RPMI7951 (cell line): Measurements from ENCODE around the gene STARD10. TPM values are rescaled to one million over a fixed set of nuclear protein-coding genes. Genes with fewer than 3 reads are reported as not detected.
A peak's percentile ranks its signal among the peaks of the same experiment; 100 is the strongest.

Source experiments
- DNase-seq: peaks from one replicate; pipeline ENCODE4 v3.0.0-alpha.2; 2012; ENCODE audit warnings: low read depth
- total RNA-seq: library from RNA; depleted of rRNA; stranded (reverse); fragments of >200 nt; shearing (Covaris generic); gene quantifications from 2 replicates; pipeline ENCODE4 v1.2.3, GENCODE V29; 2014

Gene STARD10
- total RNA-seq, 1 experiment from 2014 or later = 24.8 TPM

DNA sequence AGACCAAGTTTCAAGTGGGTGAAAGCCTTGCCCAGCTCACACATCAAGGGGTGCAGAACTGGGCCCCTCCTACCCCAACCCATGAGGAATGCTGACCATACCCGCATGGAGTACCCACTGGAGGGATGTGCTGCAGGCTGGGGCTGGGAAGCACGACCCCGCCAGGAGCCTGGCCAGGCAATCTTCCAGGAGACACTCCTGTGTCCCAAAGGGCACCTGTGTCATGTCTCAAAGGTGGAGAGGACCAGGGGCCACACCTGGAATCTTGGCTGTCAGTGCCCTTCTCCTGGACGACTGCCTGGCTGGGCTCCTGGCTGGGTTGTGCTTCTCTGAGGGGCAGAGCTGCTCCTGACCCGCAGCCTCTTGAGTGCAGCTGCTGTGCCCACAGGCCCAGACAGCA is 48.3 kb downstream of the STARD10 start:
- DNase-seq = no peak

DNA sequence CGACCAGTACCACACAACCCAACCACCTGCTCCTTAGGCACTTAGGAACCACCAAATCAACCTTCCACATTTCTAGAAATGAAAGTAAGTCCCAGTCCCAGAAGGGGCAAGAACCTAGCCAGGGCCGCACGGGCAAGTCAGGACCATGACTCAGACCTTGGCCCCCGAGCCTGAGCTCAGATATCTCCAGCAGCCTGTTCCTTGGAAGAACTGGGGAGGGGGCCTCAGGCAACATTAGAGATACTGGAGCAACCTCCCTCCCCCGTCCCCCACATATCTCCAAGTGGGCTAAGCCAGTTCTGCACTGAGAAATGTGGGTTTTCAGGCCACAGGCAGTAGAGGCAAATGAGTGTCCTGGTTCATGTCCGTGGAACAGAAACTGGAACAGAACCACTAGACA is 49.4 kb downstream of the STARD10 start:
- no peak for DNase-seq

DNA sequence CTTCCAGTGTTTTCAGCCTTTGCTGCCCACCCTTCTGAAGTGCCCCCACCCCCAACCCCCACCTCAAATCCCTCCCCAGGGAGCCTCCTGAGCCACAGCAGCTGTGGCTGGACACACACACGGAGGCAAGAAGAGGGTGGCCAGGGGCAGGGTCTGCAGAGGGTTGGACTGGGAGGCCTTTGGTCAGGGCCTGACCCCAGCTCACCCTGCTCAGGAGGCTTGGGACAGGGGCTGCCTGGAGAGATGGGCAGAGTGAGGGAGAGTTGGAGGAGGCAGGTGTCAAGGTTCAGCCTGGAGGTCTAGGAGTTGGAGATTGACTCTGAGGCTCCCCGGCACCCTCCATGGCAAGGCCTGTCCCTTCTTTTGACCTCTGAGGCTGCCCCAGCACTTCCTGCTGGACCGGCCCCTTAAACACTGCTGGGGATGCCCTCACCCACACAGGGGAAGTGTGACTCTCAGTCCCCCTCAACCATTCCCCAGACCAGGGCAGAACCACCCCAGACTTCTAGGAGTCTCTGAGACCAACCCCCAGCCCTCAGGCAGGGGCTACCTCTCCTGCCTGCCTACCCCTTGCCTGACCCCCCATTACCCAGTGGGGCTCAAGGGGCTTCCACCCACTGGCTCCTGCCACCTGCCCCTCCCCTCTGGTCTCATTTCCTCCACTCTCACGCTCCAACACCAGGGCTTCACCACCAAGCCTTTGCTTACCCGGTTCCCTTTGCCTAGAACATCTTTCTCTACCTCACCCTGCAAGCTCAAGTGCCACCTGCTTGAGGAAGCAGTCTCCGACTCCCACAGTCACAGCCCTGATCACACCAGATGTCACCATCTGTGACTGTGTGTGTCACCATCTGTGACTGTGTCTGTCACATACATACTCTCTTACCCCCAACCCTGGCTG is 50.3 kb downstream of the STARD10 start:
- DNase-seq = no peak

DNA sequence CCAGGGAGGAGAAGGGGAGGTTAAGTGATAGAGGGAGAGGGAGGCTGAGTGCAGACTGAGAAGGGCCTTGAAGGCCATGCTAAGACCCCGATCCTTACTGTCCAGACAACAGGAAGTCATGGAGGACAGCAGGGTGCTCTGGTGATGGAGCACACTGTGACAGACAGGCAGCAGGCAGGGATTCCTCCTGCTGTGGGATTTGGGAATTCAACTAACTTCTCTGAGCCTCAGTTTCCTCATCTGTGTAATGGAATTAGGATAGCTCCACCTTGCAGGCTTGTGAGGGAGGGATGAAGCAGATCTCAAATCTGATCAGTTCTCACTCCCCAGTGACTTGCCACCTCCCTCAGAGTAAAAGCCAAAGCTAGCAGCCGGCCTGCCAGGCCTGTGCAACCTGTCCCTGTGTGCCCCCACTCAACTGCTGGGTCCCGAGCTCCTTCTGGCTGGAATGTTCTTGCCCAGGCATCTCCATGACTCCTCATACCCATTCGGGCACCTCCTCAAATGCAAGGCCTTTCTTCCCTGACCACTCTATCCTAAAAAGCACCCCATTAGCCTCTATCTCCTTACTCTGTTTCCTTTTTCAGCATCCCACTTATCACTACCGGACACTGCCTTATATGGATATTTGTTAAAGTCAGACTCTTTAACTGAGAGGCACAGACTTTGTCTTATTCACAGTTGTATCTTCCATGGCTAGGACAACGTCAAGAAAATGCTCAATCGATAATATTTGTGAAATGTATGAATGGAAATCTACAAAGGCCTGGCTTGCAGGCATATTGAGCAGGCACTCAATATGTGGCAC is 51.1 kb downstream of the STARD10 start:
- no peak for DNase-seq

DNA sequence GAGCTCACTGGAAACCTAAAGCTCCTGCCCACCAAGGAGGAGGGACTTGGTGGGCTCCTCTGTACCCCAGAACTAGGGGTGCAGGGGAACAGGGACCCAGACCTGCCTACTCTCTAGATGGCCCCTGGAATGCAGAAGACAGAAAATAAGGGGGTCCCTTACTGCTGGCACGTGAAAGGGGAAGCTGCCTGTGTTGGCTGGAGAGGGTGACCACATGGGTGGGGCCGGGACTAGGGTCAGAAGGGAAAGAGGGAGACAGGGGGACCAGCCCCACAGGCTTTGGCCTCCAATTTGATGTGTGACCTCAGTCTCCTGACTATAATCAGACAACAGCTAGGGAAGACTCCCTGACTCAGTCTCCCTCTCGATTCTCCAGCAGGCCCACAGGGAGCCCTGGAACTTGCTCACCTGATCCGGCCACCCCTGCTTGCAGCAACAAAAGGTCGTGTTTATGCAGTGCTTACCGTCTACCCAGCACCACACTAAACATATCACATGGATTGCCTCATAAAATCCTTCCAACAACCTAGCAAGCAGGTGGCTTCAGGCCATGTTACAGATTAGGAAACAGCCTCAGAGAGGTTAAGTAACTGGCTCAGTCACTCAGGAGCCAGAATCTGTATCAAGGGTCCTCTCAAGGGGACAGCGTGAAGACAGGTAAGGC is 51.9 kb downstream of the STARD10 start:
- no peak for DNase-seq

DNA sequence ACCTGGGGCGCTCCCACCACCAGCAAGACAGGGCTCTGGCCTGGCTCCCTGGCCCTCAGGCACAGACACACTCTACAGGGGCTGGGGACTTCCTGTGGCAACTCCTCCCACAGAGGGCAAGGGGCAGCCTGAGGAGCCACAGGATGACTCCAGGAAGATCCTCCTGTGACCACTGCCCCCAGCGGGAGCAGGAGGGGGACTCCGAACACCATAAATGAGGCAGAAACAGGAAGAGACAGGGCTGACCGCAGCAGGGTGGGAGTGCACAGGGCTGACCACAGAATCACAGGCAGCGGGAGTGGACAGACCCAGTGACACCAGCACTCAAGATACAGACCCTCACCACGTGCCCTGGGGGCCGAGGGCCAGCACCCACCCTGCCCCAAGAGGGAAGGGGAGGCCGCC is 52.4 kb downstream of the STARD10 start:
- DNase-seq = no peak

DNA sequence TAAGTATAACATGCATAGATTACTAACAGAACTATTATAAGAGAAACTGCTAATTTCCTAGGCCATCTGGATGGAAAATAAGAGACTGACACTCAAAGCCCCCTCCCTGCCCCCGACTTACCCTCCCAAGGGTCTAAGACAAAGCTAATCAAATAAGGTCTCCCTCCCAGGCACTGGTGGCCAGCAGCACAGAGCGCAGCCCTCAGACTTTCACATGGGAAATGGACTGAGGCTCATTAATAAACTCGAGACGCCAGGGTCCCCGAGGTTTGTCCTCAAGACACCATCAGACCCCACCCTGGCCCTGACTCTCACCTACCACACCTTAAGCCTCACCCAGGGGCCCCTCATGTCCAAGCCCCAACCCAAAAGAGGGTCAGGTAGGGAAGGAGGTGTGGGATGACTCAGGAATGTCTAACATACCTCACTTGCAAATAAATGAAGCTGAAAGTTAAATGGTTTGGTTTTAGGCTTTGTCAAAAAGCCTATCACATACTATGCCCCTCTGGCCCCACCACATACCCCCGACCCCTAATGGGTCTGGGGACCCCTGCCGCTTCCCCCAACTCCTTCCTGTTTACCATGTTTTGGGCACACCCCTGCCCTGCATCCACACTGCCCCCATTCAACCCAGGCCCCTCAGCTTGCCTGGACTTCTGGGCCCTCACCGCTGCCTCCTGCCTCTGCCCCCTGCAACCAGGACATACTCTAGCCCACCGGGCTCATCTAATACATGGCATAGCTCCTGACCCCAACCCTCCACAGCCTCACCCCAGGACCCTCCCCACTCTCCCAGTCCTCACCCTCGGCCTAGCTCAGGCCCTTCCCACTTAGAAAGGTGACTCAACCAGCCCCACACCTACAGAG is 53.1 kb downstream of the STARD10 start:
- DNase-seq = no peak

DNA sequence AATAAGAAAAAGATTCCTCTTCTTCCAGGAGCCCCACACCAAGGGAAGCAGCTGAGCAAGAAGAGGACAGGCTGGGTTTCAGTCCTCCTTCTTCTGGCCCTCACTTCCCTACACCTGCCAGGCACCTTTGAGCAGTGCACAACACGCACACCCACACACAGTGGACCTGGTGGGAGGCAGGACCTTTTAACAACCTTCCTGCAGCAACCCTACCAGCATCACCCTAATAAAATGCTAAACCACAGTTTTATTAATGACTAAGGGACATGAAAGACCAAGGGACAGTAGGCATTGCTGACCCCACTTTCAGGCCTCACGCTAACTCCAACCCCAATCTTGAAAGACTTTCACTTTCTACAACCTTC is 53.8 kb downstream of the STARD10 start:
- no peak for DNase-seq

DNA sequence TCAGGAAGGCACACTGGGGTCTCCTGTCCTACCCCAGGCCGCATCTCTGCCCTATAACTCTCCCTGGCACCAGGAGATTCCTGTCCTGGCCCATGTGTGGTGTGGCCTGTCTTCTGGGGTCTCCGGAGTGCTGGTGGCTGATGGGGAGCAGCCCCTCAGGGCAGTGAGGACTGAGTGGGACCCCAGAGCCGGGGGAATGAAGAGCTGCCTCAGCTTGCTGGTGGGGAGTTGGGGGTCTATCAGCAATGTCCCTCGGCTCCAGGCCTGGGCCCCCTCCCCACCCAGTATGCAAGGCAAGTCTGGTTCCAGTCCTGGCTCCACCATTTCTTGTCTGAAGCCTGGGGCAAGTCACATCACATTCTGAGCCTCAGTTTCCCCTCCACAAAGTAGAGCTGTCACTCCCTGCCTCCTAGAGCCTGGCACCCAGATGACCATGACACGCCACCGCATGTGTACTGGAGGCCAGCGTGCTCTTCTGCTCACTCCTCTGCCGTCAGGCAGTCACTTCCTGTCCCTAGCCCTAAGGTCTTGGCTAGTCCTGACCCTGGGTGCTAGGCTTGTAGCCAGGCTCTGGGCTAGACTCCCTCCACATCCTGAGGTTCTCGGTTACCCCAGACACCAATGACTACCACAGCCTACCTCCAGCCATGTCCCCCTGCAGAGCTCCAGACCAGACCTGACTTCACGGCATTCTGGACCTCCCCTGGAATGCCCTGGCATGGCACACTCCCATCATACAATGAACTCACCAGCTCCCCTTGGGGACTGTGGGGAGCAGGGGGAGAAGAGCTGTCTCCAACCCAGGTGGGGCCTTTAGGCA is 54.4 kb downstream of the STARD10 start:
- DNase-seq = no peak

DNA sequence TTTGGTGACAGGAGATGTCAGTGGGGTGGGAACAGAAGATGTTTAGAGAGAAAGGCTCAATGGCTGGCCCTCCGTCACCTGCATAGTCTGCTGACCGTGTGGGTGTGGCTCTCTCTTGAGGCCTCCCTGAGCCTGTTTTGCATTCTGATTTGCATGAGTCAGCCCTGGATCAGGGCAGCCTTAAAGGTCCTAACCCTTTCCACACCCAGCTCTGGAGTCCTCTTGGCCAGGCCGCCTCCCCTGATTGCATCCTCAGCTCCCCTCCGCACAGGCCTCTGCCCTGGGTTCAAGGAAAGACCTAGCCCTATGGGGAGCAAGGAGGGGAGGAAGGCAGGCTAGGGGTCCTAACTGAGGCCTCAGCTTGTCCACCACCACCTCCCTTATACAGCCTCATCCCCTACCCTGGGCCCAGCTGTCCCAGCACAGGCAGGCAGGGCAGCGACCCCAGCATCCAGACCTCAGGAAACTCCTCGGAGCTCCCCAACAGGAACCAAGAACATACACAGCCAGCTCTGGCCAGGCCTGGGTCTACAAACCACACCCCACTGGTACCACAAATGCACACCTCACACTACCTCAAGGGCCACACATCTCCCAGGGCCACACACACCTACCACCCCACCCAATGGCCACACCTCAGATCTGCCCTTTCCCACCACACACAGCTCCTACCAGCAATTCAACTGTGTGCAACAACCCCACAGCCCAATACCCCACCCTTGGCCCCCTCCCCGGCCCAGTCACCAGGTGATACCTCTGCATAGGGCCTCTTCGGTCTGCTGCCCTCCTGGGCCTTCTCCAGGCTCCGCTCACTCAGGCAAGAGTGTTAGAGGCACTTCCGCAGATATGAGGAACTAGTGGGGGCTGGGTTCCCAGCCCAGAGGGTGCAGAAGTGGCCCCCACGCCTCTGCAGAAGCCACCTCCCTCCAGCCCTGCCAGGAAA is 55.4 kb downstream of the STARD10 start:
- peak; percentile 19 for DNase-seq

DNA sequence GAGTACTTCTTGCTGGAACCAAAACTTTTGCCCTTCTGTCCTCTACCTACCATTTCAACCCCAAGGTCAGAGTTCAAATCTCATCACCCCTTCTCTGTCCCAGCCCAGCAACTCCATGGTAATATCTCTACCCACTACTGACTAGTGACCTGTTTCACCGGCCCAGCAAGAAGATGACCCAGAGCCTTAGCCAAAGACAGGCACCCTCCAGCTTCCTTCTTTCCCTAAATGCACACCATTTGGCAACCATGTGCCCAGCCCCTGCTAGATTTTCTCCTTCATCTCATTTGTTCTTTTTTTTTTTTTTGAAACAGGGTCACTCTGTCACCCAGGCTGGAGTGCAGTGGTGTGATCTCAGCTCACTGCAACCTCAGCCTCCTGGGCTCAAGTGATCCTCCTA is 56.5 kb downstream of the STARD10 start:
- DNase-seq = no peak

DNA sequence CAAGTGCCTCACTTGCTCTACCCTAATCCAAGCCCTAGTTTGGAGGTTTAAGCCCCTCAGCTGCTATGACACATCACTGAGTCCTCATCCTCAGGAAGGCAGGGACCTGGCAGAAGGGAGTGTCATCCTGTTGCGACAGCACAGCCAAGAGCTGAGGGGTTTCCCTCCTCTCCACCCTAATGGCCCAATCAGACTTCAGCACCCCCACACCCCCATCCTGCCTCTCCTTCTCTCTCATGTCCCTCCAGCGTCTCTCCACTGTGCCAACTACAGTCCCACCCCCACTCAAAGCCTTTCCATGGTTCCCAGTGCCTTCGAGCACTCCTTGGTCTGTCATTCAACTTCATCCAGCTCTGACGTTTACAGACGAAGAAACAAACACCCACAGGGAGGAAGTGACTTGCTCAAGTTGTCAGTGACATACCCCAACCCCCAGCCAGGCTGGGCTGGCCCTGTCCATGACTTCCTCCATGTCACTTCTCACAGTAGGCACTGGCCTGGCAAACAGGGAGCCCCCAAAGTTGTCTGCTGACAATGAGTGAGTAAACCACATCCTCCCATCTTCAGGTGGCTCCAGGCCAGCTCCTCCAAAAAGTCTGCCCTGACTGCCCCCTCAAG is 57.3 kb downstream of the STARD10 start:
- DNase-seq = peak; percentile 77

DNA sequence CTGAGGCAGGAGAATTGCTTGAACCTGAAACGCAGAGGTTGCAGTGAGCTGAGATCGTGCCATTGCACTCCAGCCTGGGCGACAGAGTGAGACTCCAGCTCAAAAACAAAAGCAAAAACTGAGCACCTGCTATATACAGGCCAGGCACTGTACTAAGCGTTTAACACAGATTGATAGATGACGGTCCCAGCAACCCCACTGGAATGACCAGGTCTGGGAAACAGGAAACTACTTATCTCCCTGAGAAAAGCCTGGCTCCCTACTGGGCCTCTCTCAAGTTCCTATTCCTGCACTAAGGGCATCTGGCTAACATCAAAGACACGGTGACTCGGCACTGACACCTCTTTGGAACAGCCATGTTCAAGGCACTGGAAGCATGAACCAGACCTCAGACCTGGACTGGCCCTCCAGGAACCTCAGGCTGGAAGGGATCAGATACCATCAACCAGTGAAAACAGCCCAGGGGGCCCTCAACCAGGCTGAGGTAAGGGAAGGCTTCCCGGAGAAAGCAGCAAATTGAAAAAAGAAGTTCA is 58.3 kb downstream of the STARD10 start:
- peak; percentile 82 for DNase-seq

DNA sequence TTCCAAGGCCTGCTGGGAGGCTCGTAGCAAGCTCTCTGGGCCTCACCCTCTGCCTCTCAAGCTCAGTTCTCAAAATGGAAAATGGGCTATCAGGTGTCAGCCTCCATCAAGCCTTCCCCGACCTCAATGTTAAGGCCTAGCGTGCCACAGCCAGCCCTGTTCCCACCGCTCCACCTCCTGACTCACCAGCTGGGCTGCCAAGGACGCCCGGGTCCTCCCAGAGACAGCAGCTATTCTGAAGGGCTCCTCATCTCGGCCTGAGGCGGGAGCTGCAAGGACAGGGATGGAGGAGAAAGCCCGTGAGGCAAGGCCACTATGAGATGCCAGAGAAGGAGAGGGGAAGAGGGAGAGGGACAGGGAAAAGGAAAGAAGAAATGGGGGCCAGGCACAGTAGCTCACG is 61.5 kb downstream of the STARD10 start:
- DNase-seq = no peak

DNA sequence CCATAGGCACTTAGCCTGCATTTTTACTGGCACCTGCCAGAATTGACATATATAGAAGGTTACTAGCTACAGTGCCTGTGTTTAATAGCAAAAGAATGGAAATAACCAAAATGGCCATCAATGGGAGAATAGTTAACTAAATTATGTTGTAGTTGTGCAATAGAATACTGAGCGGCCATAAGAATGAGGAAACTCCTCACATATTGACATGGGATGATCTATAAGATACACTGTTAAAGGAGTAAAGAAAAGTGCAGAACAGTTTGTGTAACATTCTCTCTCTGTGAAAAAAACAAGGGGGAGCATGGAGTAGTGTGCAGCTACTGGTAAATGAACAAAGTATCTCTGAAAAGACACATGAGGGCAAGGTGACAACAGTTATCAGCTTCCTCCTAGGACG is 63.1 kb downstream of the STARD10 start:
- no peak for DNase-seq

DNA sequence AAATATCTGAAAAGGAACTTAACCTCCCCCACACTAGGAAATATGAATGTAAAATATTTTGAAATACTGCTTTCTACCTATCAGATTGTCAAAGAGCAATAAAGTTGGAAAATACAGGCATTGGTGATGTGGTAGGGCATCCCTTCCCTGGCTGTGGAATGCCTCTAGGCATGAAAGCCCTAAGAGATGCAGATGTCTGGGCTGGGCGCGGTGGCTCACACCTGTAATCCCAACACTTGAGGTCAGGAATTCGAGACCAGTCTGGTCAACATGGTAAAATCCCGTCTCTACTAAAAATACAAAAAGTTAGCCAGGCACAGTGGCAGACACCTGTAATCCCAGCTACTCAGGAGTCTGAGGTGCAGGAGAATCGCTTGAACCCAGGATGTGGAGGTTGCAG is 63.6 kb downstream of the STARD10 start:
- DNase-seq = no peak

DNA sequence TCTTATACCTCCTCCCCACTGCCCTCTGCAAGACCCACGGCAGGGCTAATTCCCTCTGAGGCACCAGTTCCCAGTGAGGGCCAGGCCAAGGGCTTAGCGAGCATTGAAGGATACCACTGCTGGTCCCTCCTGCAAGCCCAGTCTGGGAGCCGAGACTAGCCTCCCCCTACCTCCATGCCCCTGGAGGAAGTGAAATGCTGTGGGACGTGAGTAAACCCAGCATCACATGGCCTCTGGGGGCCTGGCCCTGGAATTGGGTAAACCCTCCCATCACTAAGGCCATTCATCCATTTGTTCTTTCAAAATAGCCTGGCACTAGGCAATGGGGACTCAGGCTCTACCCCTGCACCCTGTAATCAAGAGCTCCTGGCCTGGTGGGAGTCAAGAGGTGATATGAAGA is 66.3 kb downstream of the STARD10 start:
- no peak for DNase-seq

DNA sequence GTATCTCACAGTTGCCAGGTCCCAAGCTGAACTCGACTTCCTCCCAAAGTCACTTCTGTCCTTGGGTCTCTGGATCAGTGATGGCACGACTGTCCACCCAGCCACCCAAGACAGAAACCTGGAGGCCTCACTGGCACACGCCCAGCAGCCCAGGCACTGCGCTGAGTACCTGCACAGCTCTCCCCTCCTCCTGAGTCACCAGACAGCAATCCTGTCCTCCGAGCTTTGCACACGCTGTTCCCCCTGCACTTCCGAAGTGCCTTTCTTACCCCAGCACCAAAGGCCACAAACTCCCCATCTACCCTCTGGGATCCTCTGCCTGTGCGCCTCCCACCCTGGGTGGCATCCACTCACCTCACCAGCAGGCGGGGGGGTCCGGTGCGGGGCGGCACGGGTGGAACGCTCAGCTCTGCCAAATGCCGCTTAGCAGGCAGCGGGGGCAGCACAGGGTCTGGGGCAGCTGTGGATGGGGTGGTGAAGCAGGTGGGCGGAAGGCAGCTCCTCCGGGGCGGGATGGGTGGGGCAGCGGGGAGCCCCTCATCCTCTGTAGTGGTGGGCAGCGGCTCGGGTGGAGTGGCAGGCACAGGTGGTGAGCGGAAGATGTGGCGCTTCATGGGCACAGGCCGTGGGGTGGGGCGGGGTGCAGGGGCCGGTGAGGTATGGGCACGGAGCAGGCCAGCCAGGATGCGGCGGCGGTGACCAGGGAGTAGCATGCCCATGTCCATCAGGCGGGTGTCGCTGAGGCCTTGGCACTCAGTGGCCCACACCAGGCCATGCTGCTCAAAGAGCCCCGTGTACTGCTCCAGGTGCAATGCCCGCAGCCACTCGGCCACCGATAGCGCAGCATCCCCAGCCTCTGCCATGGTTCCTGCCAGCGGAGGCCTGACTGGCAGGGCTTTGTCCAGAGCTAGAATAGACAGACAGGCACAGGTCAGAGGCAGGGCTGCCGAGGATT is 67.3 kb downstream of the STARD10 start:
- no peak for DNase-seq
